ENCODE measurements around the gene MYO5B.

The MYO5B gene

DNA sequence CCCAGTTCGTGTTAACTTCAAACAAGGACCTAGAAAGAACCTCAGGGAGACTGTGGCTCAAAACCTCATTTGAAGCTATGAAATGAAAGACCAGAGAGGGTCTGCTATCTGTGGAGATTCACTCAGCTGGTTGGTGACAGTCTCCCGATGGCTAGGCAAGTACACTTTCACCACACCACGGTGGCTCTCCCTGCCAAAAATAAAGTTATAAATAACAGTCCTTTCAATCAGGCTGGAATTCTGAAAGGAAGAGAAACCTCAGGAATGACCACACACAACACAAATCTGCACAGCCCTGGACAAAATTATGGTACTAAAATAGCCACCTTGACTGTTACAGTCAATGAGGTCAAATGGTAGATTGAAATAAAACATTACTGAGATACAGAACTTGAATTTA is 221.4 kb downstream of the MYO5B start:
- no peak for DNase-seq (ENCODE audit: low read depth)
- H3K4me3 ChIP-seq (ENCODE audit: low read depth, low read length): no peak overlapping the region
- TF ChIP-seq CTCF (IDR thresholded peaks at IDR 0.05; ENCODE audit: low read depth, low read length, missing control alignments): no peak

- no peak overlapping the region for H3K4me3 ChIP-seq (ENCODE audit: low read depth, low read length)
- TF ChIP-seq CTCF (IDR thresholded peaks at IDR 0.05; ENCODE audit: low read depth, low read length, missing control alignments): no peak
- DNase-seq (ENCODE audit: low read depth): no peak
Observed at GRCh38 chr18:49972535-49972934, 222.4 kb downstream of the MYO5B start.

DNA sequence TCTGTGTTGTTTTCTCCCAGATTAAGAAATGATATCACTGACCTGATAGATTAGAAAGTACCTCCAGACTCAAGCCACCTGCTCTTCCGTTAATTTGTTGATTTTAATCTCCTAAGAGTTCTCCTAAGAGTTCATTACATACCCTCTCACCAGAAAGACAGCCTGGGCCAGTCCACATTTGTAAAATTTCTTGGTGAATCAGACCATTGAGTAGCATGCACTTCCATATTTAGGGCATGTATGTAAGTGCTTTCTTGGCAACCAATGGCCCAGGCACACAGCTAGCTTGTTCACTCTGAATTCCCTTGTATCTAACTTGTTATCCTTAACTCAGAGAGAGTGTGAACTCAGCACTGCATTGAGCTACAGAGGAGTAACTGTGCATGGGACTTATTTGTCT is 223.5 kb downstream of the MYO5B start:
- no peak for DNase-seq (ENCODE audit: low read depth)
- H3K4me3 ChIP-seq (ENCODE audit: low read depth, low read length): no peak overlapping the region
- TF ChIP-seq CTCF (IDR thresholded peaks at IDR 0.05; ENCODE audit: low read depth, low read length, missing control alignments): no peak

GRCh38 chr18:49970319-49970718 is 224.6 kb downstream of the MYO5B start:
- no peak for DNase-seq (ENCODE audit: low read depth)
- H3K4me3 ChIP-seq (ENCODE audit: low read depth, low read length): no peak overlapping the region
- no peak for TF ChIP-seq CTCF (IDR thresholded peaks at IDR 0.05; ENCODE audit: low read depth, low read length, missing control alignments)

DNA sequence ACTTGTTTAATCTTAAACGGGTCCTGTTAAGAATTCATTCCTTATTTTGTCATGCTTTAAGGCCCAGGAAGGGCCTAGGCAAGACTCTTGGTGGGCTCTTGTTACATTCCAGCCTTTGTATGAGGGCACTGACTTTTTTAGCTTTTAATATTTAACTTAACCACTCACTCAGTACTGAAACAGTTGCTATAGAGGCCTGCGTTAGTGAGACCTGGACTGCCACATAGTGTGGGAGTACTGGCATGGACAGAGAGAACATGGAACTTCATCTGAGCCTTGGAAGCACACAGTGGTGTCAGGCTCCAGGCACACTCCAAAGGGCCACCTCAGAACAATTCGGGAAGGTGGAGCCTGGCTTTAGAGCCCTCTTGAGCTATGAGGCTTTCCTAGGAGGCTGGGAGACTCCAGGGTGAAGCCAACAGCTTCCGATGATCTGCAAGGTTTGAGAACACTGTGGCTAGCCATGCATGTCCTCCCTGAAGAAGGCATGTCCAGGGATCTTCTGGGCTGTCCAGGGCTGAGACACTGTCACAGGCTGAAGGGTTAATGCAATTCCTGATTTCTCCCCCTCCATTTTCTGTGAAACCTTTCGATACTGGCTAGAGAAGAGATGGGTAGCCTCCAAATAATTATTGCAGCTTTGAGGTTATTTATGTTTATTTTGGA is 226.2 kb downstream of the MYO5B start:
- H3K4me3 ChIP-seq (ENCODE audit: low read depth, low read length): no peak overlapping the region
- DNase-seq (ENCODE audit: low read depth): no peak
- TF ChIP-seq CTCF (IDR thresholded peaks at IDR 0.05; ENCODE audit: low read depth, low read length, missing control alignments): no peak

- TF ChIP-seq CTCF (IDR thresholded peaks at IDR 0.05; ENCODE audit: low read depth, low read length, missing control alignments): no peak
- DNase-seq (ENCODE audit: low read depth): no peak
- no peak overlapping the region for H3K4me3 ChIP-seq (ENCODE audit: low read depth, low read length)
Observed at GRCh38 chr18:49967636-49968313, 227.2 kb downstream of the MYO5B start.

GRCh38 chr18:49967171-49967570 is 227.8 kb downstream of the MYO5B start:
- DNase-seq (ENCODE audit: low read depth): no peak
- H3K4me3 ChIP-seq (ENCODE audit: low read depth, low read length): no peak overlapping the region
- no peak for TF ChIP-seq CTCF (IDR thresholded peaks at IDR 0.05; ENCODE audit: low read depth, low read length, missing control alignments)

Measured in GM12864 (cell line).